K562 (cell line): Measurements from ENCODE around the gene RIOK3. TPM values are rescaled to one million over a fixed set of nuclear protein-coding genes. Genes with fewer than 3 reads are reported as not detected.

Experiments
- ARNT ChIP-seq, 2 experiments: fragments of 450-650 bp; IDR thresholded peaks; 2 replicates each; pipeline ENCODE4 v1.6.1; 2016; ENCODE audit warnings: mild to moderate bottlenecking in 1 of 2
- CTBP1 ChIP-seq: fragments of 450-650 bp; IDR thresholded peaks from 2 replicates; pipeline ENCODE4 v1.6.1; 2016; ENCODE audit warnings: borderline replicate concordance
- ELF1 ChIP-seq: fragments of 200-800 bp; sonication (Bioruptor generic); IDR thresholded peaks from 2 replicates; pipeline ENCODE4 v1.6.1; 2016; ENCODE audit warnings: missing genetic modification characterization, missing compliant biosample characterization
- ESRRA ChIP-seq: fragments of 450-650 bp; IDR thresholded peaks from 2 replicates; pipeline ENCODE4 v1.6.1; 2014; ENCODE audit warnings: low read depth, mild to moderate bottlenecking, moderate library complexity, borderline replicate concordance
- HOMEZ ChIP-seq: fragments of 250-450 bp; sonication (Bioruptor Pico); IDR thresholded peaks from 2 replicates; pipeline ENCODE4 v1.4.0; 2020; ENCODE audit warnings: mild to moderate bottlenecking, moderate library complexity
- ILF3 ChIP-seq: fragments of 450-650 bp; IDR thresholded peaks from 2 replicates; pipeline ENCODE4 v1.6.1; 2018; ENCODE audit warnings: antibody characterized with exemption, mild to moderate bottlenecking, moderate library complexity, borderline replicate concordance
- MLLT1 ChIP-seq, 2 experiments: fragments of 450-650 bp; IDR thresholded peaks; 2 replicates each; pipeline ENCODE4 v1.6.1; 2016
- MTA1 ChIP-seq: fragments of 450-650 bp; IDR thresholded peaks from 2 replicates; pipeline ENCODE4 v1.6.1; 2017; ENCODE audit warnings: borderline replicate concordance
- NCOA1 ChIP-seq: fragments of 450-650 bp; IDR thresholded peaks from 2 replicates; pipeline ENCODE4 v1.6.1; 2016; ENCODE audit warnings: low read depth
- RBBP5 ChIP-seq: fragments of 200-600 bp; sonication (generic); IDR thresholded peaks from 2 replicates; pipeline ENCODE4 v1.6.1; 2012; ENCODE audit warnings: borderline replicate concordance, mild to moderate bottlenecking, low read length, control low read depth, inconsistent platforms; ENCODE audit not compliant: insufficient read depth, poor library complexity, severe bottlenecking
- ZBTB8A ChIP-seq: fragments of 450-650 bp; IDR thresholded peaks from 2 replicates; pipeline ENCODE4 v1.6.1; 2018; ENCODE audit warnings: mild to moderate bottlenecking, moderate library complexity; ENCODE audit not compliant: partially characterized antibody
- ZFP30 ChIP-seq: fragments of 250-450 bp; sonication (Bioruptor Pico); IDR thresholded peaks from 2 replicates; pipeline ENCODE4 v1.8.0; 2022; ENCODE audit warnings: moderate library complexity, mild to moderate bottlenecking, inconsistent platforms, borderline replicate concordance
- ZNF12 ChIP-seq: sonication (generic); formaldehyde crosslinking; IDR thresholded peaks from 2 replicates; pipeline ENCODE4 v1.4.0; 2020; ENCODE audit warnings: mild to moderate bottlenecking, missing genetic modification reagents
- ZNF274 ChIP-seq: IDR thresholded peaks from 2 replicates; pipeline ENCODE4 v1.6.1; 2011; ENCODE audit warnings: low read depth, mild to moderate bottlenecking, low read length, moderate library complexity, borderline replicate concordance
- ZNF511 ChIP-seq: sonication (generic); formaldehyde crosslinking; IDR thresholded peaks from 2 replicates; pipeline ENCODE4 v1.8.0; 2022; ENCODE audit warnings: mild to moderate bottlenecking, missing genetic modification reagents
- ZNF518B ChIP-seq: fragments of 250-450 bp; sonication (Bioruptor Pico); IDR thresholded peaks from 2 replicates; pipeline ENCODE4 v1.5.0; 2021; ENCODE audit warnings: mild to moderate bottlenecking, moderate library complexity
- ZNF639 ChIP-seq, 2 experiments: fragments of 200-800 bp in 1 of 2; sonication (Bioruptor generic) in 1 of 2; sonication (generic) in 1 of 2; formaldehyde crosslinking in 1 of 2; IDR thresholded peaks in 1 of 2; conservative IDR thresholded peaks in 1 of 2; 2 replicates each; pipeline versions ENCODE4 v1.5.0 to v1.6.1; 2016 to 2020; ENCODE audit warnings: missing compliant biosample characterization in 1 of 2, missing genetic modification characterization in 1 of 2, missing genetic modification reagents in 1 of 2
- polyA plus RNA-seq, 8 experiments: library from polyadenylated mRNA; depleted of rRNA in 4 of 8; stranded (reverse) in 5 of 8; unstranded in 3 of 8; fragments of >200 nt; fragmentation: Nextera tagmentation in 2 of 8; fragmentation: Illumina TruSeq in 1 of 8; extraction: Ambion mirVana in 2 of 8; extraction: Trizol in 1 of 8; gene quantifications; 2 replicates each; pipeline versions ENCODE4 v1.2.1 to v1.2.3, GENCODE V29; 2011 to 2014; ENCODE audit warnings: inconsistent platforms in 1 of 8, missing spikeins in 1 of 8
- total RNA-seq, 7 experiments: library from RNA; depleted of rRNA in 6 of 7; stranded (reverse); fragments of >200 nt in 6 of 7; fragmentation: Illumina TruSeq in 2 of 7; extraction: Trizol in 2 of 7; gene quantifications; 2 replicates each; pipeline versions ENCODE4 v1.2.1 to v1.2.3, GENCODE V29; 2011 to 2021; ENCODE audit warnings: low replicate concordance in 1 of 7

The RIOK3 gene
- total and polyA plus RNA-seq, 9 of the 15 experiments (the other 6 are each of a cell fraction or from before 2014, with no cell fraction given): 21.4 to 89.5 (median 62.9) TPM

GRCh38 chr18:23452728-23453679 lies at the start of gene RIOK3 (continued):
- TF ChIP-seq NCOA1 (no peak; the same call in 1 of the 2 replicates), CTBP1 (peak; percentile 87; the same call in 1 of the 2 replicates), HOMEZ (CRISPR knock-in tag) (no peak), ILF3 (no peak), MLLT1 (IDR thresholded peaks at IDR 0.05) (peak; percentile 40 to 76; a peak in 1 of 4 replicates), ARNT (IDR thresholded peaks at IDR 0.05) (no peak), ZBTB8A (no peak), ESRRA (peak; percentile 77; the same call in 1 of the 2 replicates), ZNF274 (no peak), RBBP5 (peak; percentile 99), ZNF12 (no peak; the same call in 1 of the 2 replicates), ELF1 (tag) (peak; percentile 93), MTA1 (0 out of 2 replicates have a peak, but pooled peaks have one; percentile 12), ZNF518B (CRISPR knock-in tag) (no peak), ZFP30 (CRISPR knock-in tag) (no peak), ZNF511 (CRISPR knock-in tag) (no peak), ZNF639 (CRISPR knock-in tag; conservative IDR thresholded peaks at IDR 0.05 in 1 of 2, IDR thresholded peaks at IDR 0.05 in 1 of 2) (no peak; a peak in 1 of 4 replicates)
